ENCODE data around the gene TNFAIP6.
A peak's percentile ranks its signal among the peaks of the same experiment; 100 is the strongest.

TNFAIP6 gene

GRCh38 chr2:151358166-151358970 is 976 bp downstream of the TNFAIP6 start:
- H3K4me3 ChIP-seq (replicated peaks; ENCODE audit: insufficient read depth, low read length) = peak overlapping the region; percentile 20
- DNase-seq (ENCODE audit: low read depth in 1 of 2, low spot score in 1 of 2) = no peak
- no peak overlapping the region for H3K27ac ChIP-seq (replicated peaks)
- H3K27me3 ChIP-seq (ENCODE audit: insufficient read depth, poor library complexity, severe bottlenecking) = no peaks in the 10 kb centered on the region
- no peak for TF ChIP-seq GABPA (IDR thresholded peaks at IDR 0.05; ENCODE audit: low read depth)
- no peak for TF ChIP-seq CTCF (IDR thresholded peaks at IDR 0.05; ENCODE audit: insufficient read depth, low read length)
- no peak for TF ChIP-seq REST (IDR thresholded peaks at IDR 0.05; ENCODE audit: insufficient replicate concordance, low read depth)
- no peak for TF ChIP-seq POLR2AphosphoS5 (IDR thresholded peaks at IDR 0.05; ENCODE audit: low read depth)
- no peak for TF ChIP-seq SPI1 (IDR thresholded peaks at IDR 0.05; ENCODE audit: borderline replicate concordance, low read depth)

- H3K27me3 ChIP-seq (ENCODE audit: insufficient read depth, poor library complexity, severe bottlenecking) = no peaks in the 10 kb centered on the region
- DNase-seq (ENCODE audit: low read depth in 1 of 2, low spot score in 1 of 2) = no peak
- H3K4me3 ChIP-seq (replicated peaks; ENCODE audit: insufficient read depth, low read length) = no peak overlapping the region
- TF ChIP-seq REST (IDR thresholded peaks at IDR 0.05; ENCODE audit: insufficient replicate concordance, low read depth) = no peak
- TF ChIP-seq CTCF (IDR thresholded peaks at IDR 0.05; ENCODE audit: insufficient read depth, low read length) = no peak
- TF ChIP-seq POLR2AphosphoS5 (IDR thresholded peaks at IDR 0.05; ENCODE audit: low read depth) = no peak
- TF ChIP-seq GABPA (IDR thresholded peaks at IDR 0.05; ENCODE audit: low read depth) = no peak
- TF ChIP-seq SPI1 (IDR thresholded peaks at IDR 0.05; ENCODE audit: borderline replicate concordance, low read depth) = no peak
- H3K27ac ChIP-seq (replicated peaks) = no peak overlapping the region
These were observed 2.5 kb downstream of the TNFAIP6 start for GRCh38 chr2:151359768-151360461.

- TF ChIP-seq GABPA (IDR thresholded peaks at IDR 0.05; ENCODE audit: low read depth) = no peak
- DNase-seq (ENCODE audit: low read depth in 1 of 2, low spot score in 1 of 2) = no peak
- H3K27ac ChIP-seq (replicated peaks) = no peak overlapping the region
- H3K4me3 ChIP-seq (replicated peaks; ENCODE audit: insufficient read depth, low read length) = no peak overlapping the region
- H3K27me3 ChIP-seq (ENCODE audit: insufficient read depth, poor library complexity, severe bottlenecking) = no peaks in the 10 kb centered on the region
These were observed 4.4 kb downstream of the TNFAIP6 start for GRCh38 chr2:151361674-151362370.

GRCh38 chr2:151363709-151364108 is 6.3 kb downstream of the TNFAIP6 start:
- H3K4me3 ChIP-seq (replicated peaks; ENCODE audit: insufficient read depth, low read length) = peak overlapping the region; percentile 11
- peak; percentile 63 to 87 for DNase-seq (ENCODE audit: low read depth in 1 of 2, low spot score in 1 of 2)
- TF ChIP-seq CTCF (IDR thresholded peaks at IDR 0.05; ENCODE audit: insufficient read depth, low read length) (no peak), REST (IDR thresholded peaks at IDR 0.05; ENCODE audit: insufficient replicate concordance, low read depth) (no peak), POLR2AphosphoS5 (IDR thresholded peaks at IDR 0.05; ENCODE audit: low read depth) (peak; percentile 44; the same call in 1 of the 2 replicates), GABPA (IDR thresholded peaks at IDR 0.05; ENCODE audit: low read depth) (no peak), SPI1 (IDR thresholded peaks at IDR 0.05; ENCODE audit: borderline replicate concordance, low read depth) (peak; percentile 1; the same call in 1 of the 2 replicates)
- peak overlapping the region; percentile 56 for H3K27ac ChIP-seq (replicated peaks)
- no peaks in the 10 kb centered on the region for H3K27me3 ChIP-seq (ENCODE audit: insufficient read depth, poor library complexity, severe bottlenecking)
